Measurements from ENCODE around the gene ACTN1.

Gene ACTN1

DNA sequence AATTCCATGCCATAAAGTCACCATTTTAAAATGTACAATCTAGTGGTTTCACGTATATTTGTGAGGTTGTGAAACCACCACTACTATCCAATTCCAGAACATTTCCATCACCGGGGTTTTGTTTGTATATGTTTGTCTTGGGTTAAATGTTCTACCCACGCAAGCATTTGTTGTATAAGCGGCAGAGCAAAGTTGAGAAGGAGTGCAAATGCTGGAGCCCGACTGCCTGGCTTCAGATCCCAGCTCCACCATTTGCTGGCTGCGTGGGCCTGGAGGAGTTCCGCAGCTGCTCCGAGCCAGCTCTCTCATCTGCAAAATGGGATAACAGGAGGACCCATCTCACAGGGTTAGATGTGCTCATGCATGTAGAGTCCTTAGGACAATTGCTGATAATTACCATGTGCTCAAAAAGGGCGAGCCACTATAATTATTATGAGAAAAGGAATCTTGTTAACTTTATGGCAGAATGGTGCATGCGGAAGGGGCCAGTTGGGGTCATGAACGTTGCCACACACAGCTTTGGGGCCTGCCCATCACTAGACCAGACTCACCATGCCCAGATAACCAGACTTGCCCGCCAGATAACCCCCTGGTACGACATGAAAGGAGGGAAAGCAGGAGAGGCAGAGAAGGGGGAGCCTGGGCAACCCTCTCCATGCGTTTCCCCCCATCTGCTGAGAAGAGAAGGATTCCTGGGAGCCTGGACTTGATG lies 6.4 kb downstream of the ACTN1 start:
- no peak overlapping the region for H3K4me3 ChIP-seq (ENCODE audit: low read length)
- no peak for DNase-seq (ENCODE audit: low read depth, low spot score)

DNA sequence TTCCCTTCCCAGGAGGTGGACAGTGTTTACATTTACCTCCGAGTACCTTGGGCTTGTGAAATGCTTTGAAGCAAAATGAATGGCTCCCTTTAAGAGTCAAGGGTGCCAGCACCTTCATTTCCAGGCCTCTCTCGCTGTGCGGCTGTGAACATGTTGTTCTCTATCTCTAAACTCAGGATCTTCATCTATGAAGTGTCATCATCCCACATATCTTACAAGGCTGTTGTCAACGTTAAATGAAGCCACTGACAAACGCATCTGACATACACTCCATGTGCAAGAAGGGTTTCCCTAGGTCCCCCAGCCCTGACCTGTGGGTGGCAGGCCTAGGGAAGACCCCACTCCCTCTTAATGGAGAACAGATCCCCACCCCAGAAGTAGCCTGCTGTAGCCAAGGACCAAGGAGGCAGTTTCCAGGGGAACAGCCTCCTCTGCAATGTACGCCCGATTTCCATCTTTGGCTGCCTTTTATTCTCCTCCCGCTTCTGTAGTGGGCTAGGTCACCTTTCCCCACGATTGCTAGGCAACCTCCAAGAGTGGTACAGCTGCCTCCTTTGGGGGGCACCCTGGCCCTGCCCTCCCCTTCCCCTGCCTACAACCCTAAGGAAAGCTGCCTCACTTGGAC lies 7.6 kb downstream of the ACTN1 start:
- DNase-seq (ENCODE audit: low read depth, low spot score): no peak
- no peak overlapping the region for H3K4me3 ChIP-seq (ENCODE audit: low read length)

DNA sequence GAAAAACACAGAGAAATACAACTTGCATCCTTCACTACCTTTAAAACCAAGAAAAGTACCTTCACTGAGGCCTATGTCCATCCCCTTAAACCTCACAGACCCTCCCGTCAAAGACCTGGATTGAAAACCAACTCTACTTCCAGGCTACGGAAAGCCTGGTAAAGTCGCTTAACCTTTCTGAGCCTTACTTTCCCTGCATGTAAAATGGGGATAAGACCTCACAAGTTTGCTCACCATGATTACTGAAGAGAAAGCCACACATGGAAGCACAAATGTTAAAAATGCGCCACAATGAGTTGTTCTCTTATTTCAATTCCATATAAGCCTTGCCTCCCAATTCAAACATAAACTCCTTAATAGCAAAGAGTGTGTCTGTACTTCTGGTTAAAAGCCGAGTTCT lies 8.4 kb downstream of the ACTN1 start:
- no peak for DNase-seq (ENCODE audit: low read depth, low spot score)

GRCh38 chr14:68970038-68970612 lies 9.0 kb downstream of the ACTN1 start:
- peak overlapping the region; percentile 21; the same call in 1 of the 2 replicates for H3K4me3 ChIP-seq (ENCODE audit: low read length)
- peak; percentile 86 for DNase-seq (ENCODE audit: low read depth, low spot score)

More for the DNA sequence above, 8.4 kb downstream of the ACTN1 start:
- no peak overlapping the region for H3K4me3 ChIP-seq (ENCODE audit: low read length)

DNA sequence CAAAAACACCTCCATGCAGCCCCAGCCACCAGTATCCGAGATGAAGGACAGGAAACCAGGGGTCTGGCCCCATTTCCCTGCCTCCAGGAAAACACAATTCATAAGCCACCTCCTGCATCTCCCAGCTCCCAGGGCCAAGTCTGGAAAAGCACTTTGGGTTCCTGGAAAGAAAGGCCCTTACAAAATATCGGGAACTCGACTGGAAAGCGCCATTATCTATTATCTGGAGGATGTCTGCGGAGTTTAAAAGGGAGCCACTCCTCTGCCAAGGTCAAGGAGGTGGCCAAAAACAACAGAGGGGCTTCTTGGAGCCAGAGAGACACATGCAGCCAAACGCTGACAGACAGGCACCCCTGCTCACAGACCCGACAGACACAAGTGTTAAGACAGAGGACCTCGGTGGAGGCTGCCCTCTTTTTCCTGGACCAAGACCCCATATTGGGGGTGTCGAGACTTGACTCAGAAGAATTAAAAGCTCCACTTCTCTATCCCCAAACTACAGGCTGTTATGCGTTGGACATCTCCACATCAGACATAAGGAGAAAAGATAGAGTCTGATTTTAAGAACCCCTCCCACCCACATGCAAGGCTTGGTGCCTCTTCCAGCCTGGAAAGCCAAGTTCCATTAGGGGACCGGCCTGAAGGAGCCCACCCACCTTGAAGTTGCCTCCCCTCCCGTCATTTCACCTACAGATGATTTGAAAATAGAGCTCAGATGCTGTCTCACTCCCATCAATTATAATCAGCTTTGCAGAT lies 9.6 kb downstream of the ACTN1 start:
- no peak for DNase-seq (ENCODE audit: low read depth, low spot score)
- no peak overlapping the region; the same call in 1 of the 2 replicates for H3K4me3 ChIP-seq (ENCODE audit: low read length)

DNA sequence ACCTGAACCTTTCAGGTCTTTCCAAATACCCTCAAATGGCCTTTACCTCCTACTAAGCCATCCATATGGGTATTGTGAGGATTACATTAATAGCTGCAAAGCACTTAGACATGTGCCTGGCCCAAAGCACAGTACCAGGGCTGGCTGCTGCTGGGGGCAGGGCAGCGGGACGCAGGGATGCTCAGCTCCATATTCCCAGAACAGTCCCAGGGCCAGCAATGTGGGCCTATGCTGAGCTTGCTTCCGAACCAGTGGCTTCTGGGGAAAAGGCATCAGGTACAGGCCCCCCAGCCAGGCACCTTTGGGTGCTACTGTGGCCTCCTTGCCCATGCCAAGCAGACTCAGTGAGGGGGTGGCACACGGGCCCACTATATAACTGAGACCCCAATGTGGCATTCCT lies 10.4 kb downstream of the ACTN1 start:
- no peak overlapping the region for H3K4me3 ChIP-seq (ENCODE audit: low read length)
- no peak for DNase-seq (ENCODE audit: low read depth, low spot score)

DNA sequence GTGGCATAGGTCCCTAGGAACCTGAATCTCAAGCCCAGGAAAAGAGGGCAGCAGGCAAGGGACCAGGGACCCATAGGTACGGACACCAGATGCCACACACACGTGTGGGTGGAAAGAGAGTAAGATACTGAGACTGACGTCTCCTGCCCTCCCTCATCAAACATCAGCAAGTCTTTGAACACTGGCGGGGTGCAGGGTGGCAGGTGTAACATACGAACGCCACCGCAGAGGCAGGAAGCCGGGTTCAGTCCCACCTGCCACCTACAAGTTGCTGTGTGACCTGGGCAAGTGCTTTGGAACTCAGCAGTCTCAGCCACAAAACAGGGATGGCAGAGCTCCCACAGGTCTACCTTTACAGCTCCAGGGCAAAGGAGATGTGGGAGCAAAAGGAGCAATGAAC lies 11.1 kb downstream of the ACTN1 start:
- peak; percentile 81 for DNase-seq (ENCODE audit: low read depth, low spot score)
- no peak overlapping the region for H3K4me3 ChIP-seq (ENCODE audit: low read length)

DNA sequence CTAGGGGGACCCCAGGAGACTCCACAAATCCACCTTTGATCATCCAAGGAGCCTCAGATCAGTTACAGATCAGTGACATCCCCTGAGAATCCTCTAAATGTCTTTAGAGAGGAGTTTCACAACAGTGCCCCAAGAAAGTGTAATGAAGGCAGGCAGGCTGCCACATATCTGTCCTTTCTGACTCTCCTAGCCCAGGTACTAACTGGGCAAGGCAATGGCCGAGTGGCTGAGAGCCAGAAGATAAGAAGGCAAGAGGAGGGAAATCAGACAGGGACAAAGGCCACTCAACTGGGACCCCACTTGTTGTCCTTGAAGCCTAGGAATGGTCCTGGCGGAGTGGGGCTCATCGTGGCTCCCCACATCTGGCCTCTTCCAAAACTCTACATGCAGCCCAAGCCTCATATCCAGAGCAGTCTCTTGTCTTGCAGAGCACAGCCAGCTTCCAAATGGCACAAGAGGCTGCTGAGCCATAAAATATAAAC lies 11.6 kb downstream of the ACTN1 start:
- H3K4me3 ChIP-seq (ENCODE audit: low read length): no peak overlapping the region
- DNase-seq (ENCODE audit: low read depth, low spot score): no peak

DNA sequence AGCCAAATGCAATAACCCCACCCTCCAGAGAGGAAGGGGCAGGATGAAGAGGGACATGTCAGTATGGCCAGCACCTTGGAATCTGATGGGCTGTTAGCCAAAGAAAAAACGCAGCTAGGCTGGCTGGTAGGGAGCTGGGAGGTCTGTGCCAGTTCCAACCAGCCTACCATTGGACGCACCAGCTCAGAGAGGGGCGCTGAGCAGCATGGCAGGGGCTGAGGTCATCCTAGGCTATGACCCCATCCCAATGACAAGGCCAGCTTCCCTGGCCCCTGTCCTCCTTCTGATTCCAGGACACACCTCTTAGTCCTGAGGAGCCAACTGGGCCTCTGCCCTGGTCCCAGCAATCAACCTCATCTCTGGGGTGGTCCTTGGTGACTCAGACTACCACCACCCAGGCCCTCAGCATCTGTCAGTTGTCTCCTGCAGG lies 12.2 kb downstream of the ACTN1 start:
- no peak for DNase-seq (ENCODE audit: low read depth, low spot score)
- no peak overlapping the region for H3K4me3 ChIP-seq (ENCODE audit: low read length)

DNA sequence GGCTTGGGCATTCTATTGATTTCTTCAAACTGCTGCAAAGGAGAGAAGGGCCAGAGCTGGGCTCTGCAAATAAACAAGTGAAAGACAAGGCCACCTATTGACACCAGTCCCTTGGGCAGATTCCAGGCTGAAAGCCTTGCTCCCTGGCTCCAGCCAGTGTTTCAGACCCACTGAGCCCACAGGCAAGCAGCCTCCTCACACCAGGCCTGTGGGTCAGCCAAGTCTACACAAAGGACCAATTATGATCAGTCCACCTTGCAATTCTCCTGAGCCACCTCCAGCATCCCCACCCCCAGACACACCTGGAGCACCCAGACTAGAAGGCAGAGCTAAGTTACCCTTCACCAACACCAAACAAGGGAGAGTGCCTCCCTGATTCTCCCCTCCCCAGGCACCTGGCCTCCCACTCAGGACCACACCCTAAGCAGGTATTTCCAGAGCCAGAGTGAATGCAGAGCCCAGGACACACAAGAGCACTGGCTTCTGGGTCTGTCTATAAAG lies 13.8 kb downstream of the ACTN1 start:
- no peak overlapping the region for H3K4me3 ChIP-seq (ENCODE audit: low read length)
- DNase-seq (ENCODE audit: low read depth, low spot score): no peak

DNA sequence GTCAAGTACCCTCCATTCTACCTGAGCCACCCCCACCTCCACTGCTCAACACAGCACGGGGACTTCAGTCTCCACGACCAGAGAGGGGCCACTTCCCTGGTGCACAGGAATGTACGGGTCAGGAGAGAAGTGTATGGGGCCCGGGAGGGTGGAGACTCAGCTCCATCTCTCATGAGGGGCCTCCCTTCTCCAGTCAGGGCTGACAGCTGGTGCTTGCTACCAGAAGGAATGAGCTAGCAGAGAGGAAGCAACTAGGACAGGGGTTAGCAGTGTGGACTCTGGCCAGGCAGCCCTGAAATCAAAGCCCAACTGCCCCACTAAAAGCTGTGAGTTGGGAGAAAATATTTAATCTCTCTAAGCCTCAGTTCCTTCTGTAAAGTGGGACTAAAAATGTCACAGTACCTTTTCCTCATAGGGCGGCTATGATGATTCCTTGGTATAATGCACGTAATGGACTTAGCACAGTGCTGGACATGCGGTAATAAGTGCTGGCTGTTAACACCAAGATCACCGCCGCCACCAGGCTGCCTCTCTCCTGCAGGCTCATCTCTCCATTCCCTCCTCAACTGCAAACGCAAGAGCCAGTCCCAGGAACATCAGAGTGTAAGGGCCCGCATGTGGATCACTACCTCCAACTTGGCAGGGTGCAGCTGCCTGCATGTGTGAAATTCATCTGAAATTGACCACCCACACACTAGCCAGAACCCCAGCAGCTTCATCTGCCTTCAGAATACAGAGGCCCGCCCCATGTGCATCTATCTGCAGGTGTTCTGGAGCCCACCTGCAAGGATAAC lies 14.6 kb downstream of the ACTN1 start:
- DNase-seq (ENCODE audit: low read depth, low spot score): no peak
- no peak overlapping the region for H3K4me3 ChIP-seq (ENCODE audit: low read length)

GRCh38 chr14:68962681-68963080 lies 16.4 kb downstream of the ACTN1 start:
- DNase-seq (ENCODE audit: low read depth, low spot score): no peak
- H3K4me3 ChIP-seq (ENCODE audit: low read length): no peak overlapping the region

DNA sequence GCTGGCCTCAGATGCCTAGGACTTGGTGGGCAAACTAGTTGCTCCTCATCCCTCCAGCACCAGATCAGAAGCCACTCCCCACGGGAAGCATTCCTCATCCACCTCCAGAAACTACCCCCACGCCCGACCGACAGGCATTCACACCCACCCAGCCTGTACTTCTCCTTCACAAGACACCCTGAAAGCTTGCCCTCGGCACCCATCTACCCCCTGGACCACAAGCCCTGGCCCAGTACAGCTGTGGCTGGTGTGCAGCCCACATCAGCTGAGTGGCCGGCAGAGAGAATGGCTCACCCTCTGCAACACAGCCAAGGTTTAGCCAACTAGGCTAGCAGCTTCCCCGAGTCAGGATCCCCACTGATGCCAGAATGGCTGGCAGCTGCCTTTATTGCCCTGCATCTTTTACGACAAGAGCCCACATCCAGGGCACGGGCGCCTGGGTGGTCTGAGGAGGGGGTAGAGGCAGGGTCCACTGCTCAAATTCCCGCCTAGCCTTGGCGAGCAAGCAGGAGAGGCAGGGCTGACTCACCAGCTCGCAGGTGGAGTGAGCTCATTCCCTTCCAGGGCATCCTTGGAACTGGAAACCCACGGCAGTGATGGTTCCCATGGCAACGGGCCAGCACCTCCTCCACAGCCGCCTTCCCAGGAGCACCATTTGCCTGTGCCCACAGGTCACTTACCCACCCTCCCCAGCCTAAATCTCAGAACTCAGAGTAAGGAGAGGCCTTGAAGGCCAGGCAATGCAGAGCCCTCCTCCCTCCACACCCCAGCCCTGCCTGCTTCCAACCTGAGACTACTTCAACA lies 17.1 kb downstream of the ACTN1 start:
- no peak for DNase-seq (ENCODE audit: low read depth, low spot score)

GRCh38 chr14:68961361-68961760 lies 17.7 kb downstream of the ACTN1 start:
- DNase-seq (ENCODE audit: low read depth, low spot score): no peak
- H3K4me3 ChIP-seq (ENCODE audit: low read length): no peak overlapping the region

More for the DNA sequence above, 17.1 kb downstream of the ACTN1 start:
- H3K4me3 ChIP-seq (ENCODE audit: low read length): no peak overlapping the region

DNA sequence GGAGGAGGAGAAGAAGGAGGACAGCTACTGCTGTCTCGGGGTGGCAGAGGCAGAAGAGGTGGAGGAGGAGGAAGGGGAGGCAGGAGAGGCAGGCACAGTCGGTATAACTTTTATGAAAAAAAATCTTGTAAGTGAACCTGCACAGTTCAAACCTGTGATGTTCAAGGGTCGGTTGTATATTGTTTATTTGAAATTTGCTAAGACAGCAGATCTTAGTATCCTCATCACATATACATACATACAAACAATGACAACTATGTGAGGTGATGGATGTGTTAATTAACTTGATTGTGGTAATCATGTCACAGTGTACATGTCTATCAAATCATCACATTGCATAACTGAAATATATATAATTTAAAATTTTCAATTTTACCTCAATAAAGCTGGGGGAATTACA lies 19.0 kb downstream of the ACTN1 start:
- no peak overlapping the region for H3K4me3 ChIP-seq (ENCODE audit: low read length)
- DNase-seq (ENCODE audit: low read depth, low spot score): no peak

DNA sequence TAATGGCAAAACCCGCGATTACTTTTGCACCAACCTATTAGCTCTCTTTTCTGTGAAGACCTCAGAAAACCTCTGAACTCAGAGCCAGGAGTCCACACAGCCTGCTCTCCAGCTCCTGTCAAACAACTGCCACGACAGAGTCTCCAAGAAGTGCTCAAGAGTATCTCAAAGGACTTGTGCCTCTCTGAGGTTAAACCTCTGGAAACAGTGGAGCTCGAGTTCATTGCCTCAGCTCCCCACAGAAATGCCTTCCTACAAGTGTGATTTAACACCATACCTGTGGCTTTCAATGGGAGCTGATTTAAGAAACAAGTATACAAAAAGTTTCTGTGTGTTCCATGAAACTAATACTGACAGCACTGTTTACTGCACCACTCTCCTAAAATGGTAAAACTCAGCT lies 20.1 kb downstream of the ACTN1 start:
- H3K4me3 ChIP-seq (ENCODE audit: low read length): no peak overlapping the region
- no peak for DNase-seq (ENCODE audit: low read depth, low spot score)

DNA sequence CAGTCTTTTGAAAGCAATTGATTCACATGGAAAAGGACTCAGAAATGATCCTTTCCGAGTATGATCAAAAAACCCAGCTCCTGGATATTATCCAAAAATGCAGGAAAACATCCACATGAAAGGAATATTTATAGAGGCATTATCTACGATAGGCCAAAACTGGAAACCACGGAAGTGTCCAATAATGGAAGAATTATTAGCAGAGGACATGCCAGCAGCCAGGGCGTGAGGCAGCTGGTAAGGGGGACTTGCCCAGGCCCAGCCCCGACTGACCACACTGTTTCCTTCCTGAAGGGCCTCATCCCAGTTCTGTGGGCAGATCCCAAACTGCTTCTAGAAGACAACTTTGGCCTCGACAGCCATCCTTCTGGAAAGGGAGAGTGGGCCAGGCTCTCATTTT lies 20.5 kb downstream of the ACTN1 start:
- no peak overlapping the region for H3K4me3 ChIP-seq (ENCODE audit: low read length)
- DNase-seq (ENCODE audit: low read depth, low spot score): no peak

DNA sequence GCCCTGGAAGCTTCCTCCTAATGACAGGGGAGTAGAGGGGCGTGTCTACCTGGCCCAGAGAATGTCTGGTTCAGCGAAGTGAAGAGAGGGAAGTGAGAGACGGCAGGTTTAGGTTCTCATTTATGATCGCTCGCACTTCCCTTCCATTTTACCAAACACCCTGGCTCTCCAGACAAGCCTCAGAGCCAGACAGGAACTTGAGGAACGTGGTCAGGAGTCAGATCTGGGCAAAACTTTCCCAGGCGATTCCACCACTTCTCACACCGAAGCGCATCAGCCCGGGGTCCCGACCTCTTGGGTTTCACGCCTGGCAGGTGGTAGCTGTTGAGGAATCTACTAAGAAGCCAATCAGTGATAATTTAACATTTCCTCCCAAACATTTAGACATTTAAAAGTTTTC lies 21.3 kb downstream of the ACTN1 start:
- no peak for DNase-seq (ENCODE audit: low read depth, low spot score)
- no peak overlapping the region for H3K4me3 ChIP-seq (ENCODE audit: low read length)

All from Jurkat, Clone E6-1 (cell line).